Uterus (tissue), 2 donors: ENCODE results near the gene SRSF11.

Source experiments
- POLR2A ChIP-seq, 2 donors: fragments of 450-650 bp; IDR thresholded peaks; one replicate each; pipeline ENCODE4 v1.6.1; 2016; ENCODE audit warnings: antibody characterized with exemption in 2 of 2, mild to moderate bottlenecking in 1 of 2, moderate library complexity in 1 of 2
- TF ChIP-seq, protein P1 (sequence below), 4 experiments: fragments of 200-600 bp in 2 of 4; fragments of 450-650 bp in 2 of 4; sonication (generic) in 2 of 4; IDR thresholded peaks; one replicate each; pipeline ENCODE4 v1.5.1; 2016 to 2019; ENCODE audit warnings: antibody characterized with exemption in 4 of 4, mild to moderate bottlenecking in 2 of 4, moderate library complexity in 1 of 4

DNA sequence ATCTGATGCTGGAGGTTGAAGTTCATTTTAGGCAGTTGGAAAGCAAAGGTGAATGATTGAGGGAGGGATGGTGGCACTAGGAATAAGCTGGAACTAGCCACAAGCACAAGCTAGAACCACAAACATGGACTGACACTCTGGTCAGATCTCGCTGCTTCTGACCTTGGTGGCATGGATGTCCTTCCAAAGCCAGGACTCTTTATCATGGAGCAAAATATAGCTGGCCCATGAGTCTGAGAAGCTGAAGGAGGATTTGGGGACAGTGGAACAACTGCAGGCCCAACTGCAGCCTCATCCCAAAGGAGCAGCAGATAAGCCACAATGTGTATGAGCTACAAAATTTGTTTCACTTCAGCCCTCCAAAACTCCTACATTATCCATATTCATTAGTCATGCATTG is 35.5 kb downstream of the SRSF11 start:
- TF ChIP-seq, protein P1, sequence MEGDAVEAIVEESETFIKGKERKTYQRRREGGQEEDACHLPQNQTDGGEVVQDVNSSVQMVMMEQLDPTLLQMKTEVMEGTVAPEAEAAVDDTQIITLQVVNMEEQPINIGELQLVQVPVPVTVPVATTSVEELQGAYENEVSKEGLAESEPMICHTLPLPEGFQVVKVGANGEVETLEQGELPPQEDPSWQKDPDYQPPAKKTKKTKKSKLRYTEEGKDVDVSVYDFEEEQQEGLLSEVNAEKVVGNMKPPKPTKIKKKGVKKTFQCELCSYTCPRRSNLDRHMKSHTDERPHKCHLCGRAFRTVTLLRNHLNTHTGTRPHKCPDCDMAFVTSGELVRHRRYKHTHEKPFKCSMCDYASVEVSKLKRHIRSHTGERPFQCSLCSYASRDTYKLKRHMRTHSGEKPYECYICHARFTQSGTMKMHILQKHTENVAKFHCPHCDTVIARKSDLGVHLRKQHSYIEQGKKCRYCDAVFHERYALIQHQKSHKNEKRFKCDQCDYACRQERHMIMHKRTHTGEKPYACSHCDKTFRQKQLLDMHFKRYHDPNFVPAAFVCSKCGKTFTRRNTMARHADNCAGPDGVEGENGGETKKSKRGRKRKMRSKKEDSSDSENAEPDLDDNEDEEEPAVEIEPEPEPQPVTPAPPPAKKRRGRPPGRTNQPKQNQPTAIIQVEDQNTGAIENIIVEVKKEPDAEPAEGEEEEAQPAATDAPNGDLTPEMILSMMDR (IDR thresholded peaks at IDR 0.05) = no peak
- no peak for TF ChIP-seq POLR2A (IDR thresholded peaks at IDR 0.05)
